Measurements from ENCODE around the gene OR5AU1. TPM values are rescaled to one million over a fixed set of nuclear protein-coding genes. Genes with fewer than 3 reads are reported as not detected.

OR5AU1 gene
- total and polyA plus RNA-seq, 2 of the 4 experiments (the other 2 are of a cell fraction), result not detected

DNA sequence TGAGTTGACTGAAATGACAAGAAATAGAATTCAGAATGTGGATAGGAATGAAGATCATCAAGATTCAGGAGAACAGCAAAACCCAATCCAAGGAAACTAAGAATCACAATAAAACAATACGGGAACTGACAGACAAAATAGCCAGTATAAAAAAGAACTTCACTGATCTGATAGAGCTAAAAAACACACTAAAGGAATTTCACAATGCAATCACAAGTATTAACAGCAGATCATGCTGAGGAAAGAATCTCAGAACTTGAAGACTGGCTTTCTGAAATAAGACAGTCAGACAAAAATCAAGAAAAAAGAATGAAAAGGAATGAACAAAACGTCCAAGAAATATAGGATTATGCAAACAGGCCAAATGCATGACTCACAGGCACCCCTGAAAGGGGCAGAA lies 15.3 kb upstream of the OR5AU1 start:
- in situ Hi-C loops (cut with MboI; ENCODE audit: low sequenced_read_pairs), result no loop called here
- no peak overlapping the region for H4K8ac ChIP-seq (ENCODE audit: low read depth in 2 of 2, low read length in 2 of 2)
- H3K18ac ChIP-seq (ENCODE audit: low read depth, low read length), result no peak overlapping the region
- TF ChIP-seq MXI1 (IDR thresholded peaks at IDR 0.05; ENCODE audit: borderline replicate concordance, low read depth, low read length), result no peak
- TF ChIP-seq CHD1 (IDR thresholded peaks at IDR 0.05; ENCODE audit: low read depth, low read length), result no peak
- TF ChIP-seq, protein P1, sequence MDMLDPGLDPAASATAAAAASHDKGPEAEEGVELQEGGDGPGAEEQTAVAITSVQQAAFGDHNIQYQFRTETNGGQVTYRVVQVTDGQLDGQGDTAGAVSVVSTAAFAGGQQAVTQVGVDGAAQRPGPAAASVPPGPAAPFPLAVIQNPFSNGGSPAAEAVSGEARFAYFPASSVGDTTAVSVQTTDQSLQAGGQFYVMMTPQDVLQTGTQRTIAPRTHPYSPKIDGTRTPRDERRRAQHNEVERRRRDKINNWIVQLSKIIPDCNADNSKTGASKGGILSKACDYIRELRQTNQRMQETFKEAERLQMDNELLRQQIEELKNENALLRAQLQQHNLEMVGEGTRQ (IDR thresholded peaks at IDR 0.05; ENCODE audit: low read depth, low read length), result no peak
- TF ChIP-seq, protein P2, sequence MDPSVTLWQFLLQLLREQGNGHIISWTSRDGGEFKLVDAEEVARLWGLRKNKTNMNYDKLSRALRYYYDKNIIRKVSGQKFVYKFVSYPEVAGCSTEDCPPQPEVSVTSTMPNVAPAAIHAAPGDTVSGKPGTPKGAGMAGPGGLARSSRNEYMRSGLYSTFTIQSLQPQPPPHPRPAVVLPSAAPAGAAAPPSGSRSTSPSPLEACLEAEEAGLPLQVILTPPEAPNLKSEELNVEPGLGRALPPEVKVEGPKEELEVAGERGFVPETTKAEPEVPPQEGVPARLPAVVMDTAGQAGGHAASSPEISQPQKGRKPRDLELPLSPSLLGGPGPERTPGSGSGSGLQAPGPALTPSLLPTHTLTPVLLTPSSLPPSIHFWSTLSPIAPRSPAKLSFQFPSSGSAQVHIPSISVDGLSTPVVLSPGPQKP (IDR thresholded peaks at IDR 0.05; ENCODE audit: borderline replicate concordance, low read depth, low read length), result no peak
- TF ChIP-seq MAFK (IDR thresholded peaks at IDR 0.05; ENCODE audit: low read depth, low read length), result no peak
- no peak for TF ChIP-seq NFE2L2 (IDR thresholded peaks at IDR 0.05; ENCODE audit: low read depth, low read length)
- TF ChIP-seq SMC3 (IDR thresholded peaks at IDR 0.05; ENCODE audit: low read depth, low read length), result no peak
- TF ChIP-seq RCOR1 (IDR thresholded peaks at IDR 0.05; ENCODE audit: insufficient replicate concordance, low read length), result no peak
- H2BK15ac ChIP-seq (ENCODE audit: low read depth, low read length), result no peak overlapping the region
- H3K56ac ChIP-seq (ENCODE audit: extremely low read depth, insufficient read depth, low read length), result no peak overlapping the region
- H3K9me1 ChIP-seq (ENCODE audit: insufficient read depth, low read length), result no peaks in the 10 kb centered on the region
- ATAC-seq (ENCODE audit: low read depth), result no peak
- intact Hi-C loops (cut with micrococcal nuclease), result no loop called here
- H3K9me3 ChIP-seq (ENCODE audit: control insufficient read depth, insufficient read depth, low read length), result no peaks in the 10 kb centered on the region
- H3K4me3 ChIP-seq (ENCODE audit: insufficient read depth, low read depth, low read length), result no peak overlapping the region
- H3K79me1 ChIP-seq (ENCODE audit: low read depth in 1 of 2, low read length in 2 of 2), result no peaks in the 10 kb centered on the region
- no peaks in the 10 kb centered on the region for H3K4me1 ChIP-seq (ENCODE audit: control insufficient read depth, insufficient read depth, low read length)
- no peak overlapping the region for H3K4ac ChIP-seq (ENCODE audit: low read depth, low read length)
- no peak overlapping the region for H3K14ac ChIP-seq (replicated peaks; ENCODE audit: low read depth, low read length)
- no peak overlapping the region for H2BK120ac ChIP-seq (ENCODE audit: low read depth, low read length)
- H4K5ac ChIP-seq (ENCODE audit: low read depth, low read length), result no peak overlapping the region
- WGBS, 2 experiments (ENCODE audit: extremely low coverage in 2 of 2, insufficient read length in 1 of 2), result no CpG with 5 or more reads among the region's 2 CpGs
- ChIA-PET POLR2A (ENCODE audit: unreplicated experiment) (no interaction called here), CTCF (no interaction called here)
- H2AK9ac ChIP-seq (replicated peaks; ENCODE audit: low read depth, low read length, poor library complexity), result no peak overlapping the region
- no peak overlapping the region for H2BK5ac ChIP-seq (ENCODE audit: low read depth, low read length, poor library complexity, severe bottlenecking)
- dilution Hi-C loops (cut with HindIII; ENCODE audit: low sequenced_read_pairs, unreplicated experiment), result no loop called here
- H3K36me3 ChIP-seq (ENCODE audit: control insufficient read depth, insufficient read depth, low read length), result no peaks in the 10 kb centered on the region
- H2BK20ac ChIP-seq (ENCODE audit: low read depth, low read length), result no peak overlapping the region
- no peak overlapping the region for H2AK5ac ChIP-seq (ENCODE audit: low read depth, low read length)
- no peak overlapping the region for H3K27ac ChIP-seq (ENCODE audit: insufficient read depth, low read length)
- no peak overlapping the region for H3K9ac ChIP-seq (ENCODE audit: low read depth, low read length)
- no peak overlapping the region for H4K91ac ChIP-seq (ENCODE audit: insufficient read depth, low read depth, low read length)
- no peak overlapping the region for H3K23ac ChIP-seq (ENCODE audit: low read depth, low read length)
- no peak overlapping the region for H3K4me2 ChIP-seq (ENCODE audit: low read depth, low read length)
- no peaks in the 10 kb centered on the region for H4K20me1 ChIP-seq (ENCODE audit: insufficient read depth, low read length)
- no TSS peak for BruUV-seq (replicated peaks)
- no peak overlapping the region for H2AFZ ChIP-seq (replicated peaks; ENCODE audit: low read length, poor library complexity)
- no peak for DNase-seq
- H3K27me3 ChIP-seq (ENCODE audit: control insufficient read depth, insufficient read depth, low read length), result peaks cover 2% of the 10 kb centered on the region; the same call in 1 of the 2 replicates
